HL-60 (cell line): Measurements from ENCODE around the gene SLC39A3.

Experiments
- DNase-seq, 2 experiments: peaks; one replicate each; pipeline ENCODE4 v3.0.0-alpha.2; 2010 to 2020; ENCODE audit warnings: low read depth in 1 of 2, low spot score in 1 of 2
- H3K27ac ChIP-seq: fragments of 250-450 bp; sonication (Bioruptor Pico); replicated peaks from 2 replicates; pipeline ENCODE4 v1.5.1; 2020; ENCODE audit warnings: mild to moderate bottlenecking, moderate library complexity
- H3K27me3 ChIP-seq: fragments of 250-450 bp; sonication (Bioruptor Pico); 2 replicates; pipeline ENCODE4 v1.5.1; 2021; ENCODE audit warnings: mild to moderate bottlenecking, moderate library complexity; ENCODE audit not compliant: insufficient read depth, poor library complexity, severe bottlenecking
- H3K4me3 ChIP-seq: replicated peaks from 2 replicates; pipeline ENCODE4 v1.5.1; 2011; ENCODE audit warnings: mild to moderate bottlenecking, control low read depth, low read length; ENCODE audit not compliant: insufficient read depth
- GABPA ChIP-seq: IDR thresholded peaks from 2 replicates; pipeline ENCODE4 v1.6.1; 2012; ENCODE audit warnings: low read depth
- POLR2AphosphoS5 ChIP-seq: IDR thresholded peaks from 2 replicates; pipeline ENCODE4 v1.6.1; 2012; ENCODE audit warnings: low read depth
- REST ChIP-seq: IDR thresholded peaks from 2 replicates; pipeline ENCODE4 v1.6.1; 2012; ENCODE audit warnings: low read depth; ENCODE audit not compliant: insufficient replicate concordance
- SPI1 ChIP-seq: IDR thresholded peaks from 2 replicates; pipeline ENCODE4 v1.6.1; 2012; ENCODE audit warnings: low read depth, mild to moderate bottlenecking, borderline replicate concordance
- TF ChIP-seq, protein P1 (sequence below): IDR thresholded peaks from one replicate; pipeline ENCODE4 v1.5.1; 2011; ENCODE audit warnings: low read length, control low read depth, inconsistent platforms; ENCODE audit not compliant: insufficient read depth

The SLC39A3 gene

DNA sequence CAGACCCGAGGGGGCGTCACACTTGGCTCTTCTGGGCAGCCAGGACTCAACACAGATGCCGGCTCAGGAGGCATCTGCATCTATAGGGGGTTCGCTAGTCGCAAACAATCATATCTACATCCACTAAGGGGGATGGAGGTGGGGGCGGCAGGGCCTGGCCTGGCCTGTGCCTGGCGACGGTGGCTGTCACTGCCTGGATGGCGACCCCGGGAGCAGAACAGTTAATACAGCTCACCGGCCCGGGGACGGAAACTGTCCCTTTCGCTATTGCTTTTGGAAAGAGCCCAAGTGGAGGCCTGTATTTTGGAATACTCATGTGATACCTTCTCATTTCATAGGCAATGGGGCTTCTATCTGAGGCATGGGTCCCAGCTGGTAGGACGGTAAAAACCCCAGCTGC is 25.6 kb upstream of the SLC39A3 start:
- TF ChIP-seq GABPA (no peak), SPI1 (no peak), POLR2AphosphoS5 (no peak; the same call in 1 of the 2 replicates), REST (no peak)
- TF ChIP-seq, protein P1, sequence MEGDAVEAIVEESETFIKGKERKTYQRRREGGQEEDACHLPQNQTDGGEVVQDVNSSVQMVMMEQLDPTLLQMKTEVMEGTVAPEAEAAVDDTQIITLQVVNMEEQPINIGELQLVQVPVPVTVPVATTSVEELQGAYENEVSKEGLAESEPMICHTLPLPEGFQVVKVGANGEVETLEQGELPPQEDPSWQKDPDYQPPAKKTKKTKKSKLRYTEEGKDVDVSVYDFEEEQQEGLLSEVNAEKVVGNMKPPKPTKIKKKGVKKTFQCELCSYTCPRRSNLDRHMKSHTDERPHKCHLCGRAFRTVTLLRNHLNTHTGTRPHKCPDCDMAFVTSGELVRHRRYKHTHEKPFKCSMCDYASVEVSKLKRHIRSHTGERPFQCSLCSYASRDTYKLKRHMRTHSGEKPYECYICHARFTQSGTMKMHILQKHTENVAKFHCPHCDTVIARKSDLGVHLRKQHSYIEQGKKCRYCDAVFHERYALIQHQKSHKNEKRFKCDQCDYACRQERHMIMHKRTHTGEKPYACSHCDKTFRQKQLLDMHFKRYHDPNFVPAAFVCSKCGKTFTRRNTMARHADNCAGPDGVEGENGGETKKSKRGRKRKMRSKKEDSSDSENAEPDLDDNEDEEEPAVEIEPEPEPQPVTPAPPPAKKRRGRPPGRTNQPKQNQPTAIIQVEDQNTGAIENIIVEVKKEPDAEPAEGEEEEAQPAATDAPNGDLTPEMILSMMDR = no peak
- Histone ChIP-seq H3K27me3 (no peaks in the 10 kb centered on the region), H3K27ac (no peak overlapping the region), H3K4me3 (no peak overlapping the region)
- DNase-seq = no peak

DNA sequence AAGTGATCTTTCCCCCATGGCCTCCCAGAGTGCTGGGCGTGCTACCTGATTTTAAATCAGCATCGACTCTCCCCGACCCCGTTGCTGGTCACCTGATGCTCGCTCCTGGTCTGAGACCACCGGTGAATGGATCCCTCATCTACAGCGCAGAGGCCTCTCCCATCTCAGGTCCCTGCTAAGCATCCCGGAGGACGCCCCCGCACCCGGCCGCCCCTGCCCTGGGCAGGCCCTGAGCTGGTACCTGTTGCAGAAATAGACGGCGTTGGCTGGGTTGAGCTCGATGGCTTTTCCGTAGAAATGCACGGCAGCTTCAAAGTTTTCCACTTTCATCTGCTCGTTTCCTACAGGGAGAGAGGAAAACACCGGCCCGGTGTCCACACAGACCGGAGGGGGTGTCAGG is 25.1 kb upstream of the SLC39A3 start:
- H3K4me3 ChIP-seq = no peak overlapping the region
- H3K27ac ChIP-seq = no peak overlapping the region
- DNase-seq = no peak
- H3K27me3 ChIP-seq = no peaks in the 10 kb centered on the region
- TF ChIP-seq POLR2AphosphoS5 (no peak; the same call in 1 of the 2 replicates), GABPA (no peak), SPI1 (no peak), REST (no peak)
- TF ChIP-seq, protein P1 = no peak

DNA sequence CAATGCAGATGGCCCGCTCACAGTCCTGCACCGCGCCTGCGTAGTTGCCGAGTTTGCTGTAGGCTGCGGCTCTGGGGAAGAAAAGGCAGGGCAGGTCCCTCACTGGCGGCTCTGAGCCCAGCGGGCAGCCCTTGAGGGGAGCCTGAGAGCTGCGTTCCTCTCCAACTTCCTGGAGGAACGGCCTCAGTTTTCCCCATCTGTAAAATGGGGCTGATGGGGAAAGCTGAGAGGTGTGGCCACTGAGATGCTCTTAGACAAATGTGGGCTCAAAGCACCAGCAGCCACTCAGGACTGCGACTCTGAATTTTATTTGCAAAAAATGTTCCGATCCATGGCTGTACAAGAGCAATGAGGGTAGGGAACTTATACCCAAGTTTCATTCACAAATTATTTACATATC is 23.9 kb upstream of the SLC39A3 start:
- no peak for DNase-seq
- H3K27me3 ChIP-seq = no peaks in the 10 kb centered on the region
- H3K4me3 ChIP-seq = no peak overlapping the region
- no peak overlapping the region for H3K27ac ChIP-seq
- no peak for TF ChIP-seq SPI1
- TF ChIP-seq, protein P1 = no peak
- TF ChIP-seq POLR2AphosphoS5 = no peak
- no peak for TF ChIP-seq GABPA
- no peak for TF ChIP-seq REST
